Tongue (tissue), 2 donors: ENCODE results near the gene PCDHGA7. TPM values are rescaled to one million over a fixed set of nuclear protein-coding genes. Genes with fewer than 3 reads are reported as not detected.
"Not testable (repeated sequence)": the region's sequence is repeated elsewhere in the genome, so short reads cannot be mapped to it uniquely, and the experiment has no call there.

Experiments used
- DNase-seq: peaks from one replicate; pipeline ENCODE4 v3.0.0-alpha.2; 2015
- total RNA-seq: library from RNA; depleted of rRNA; stranded (reverse); fragments of >200 nt; gene quantifications from one replicate; pipeline ENCODE4 v1.2.3, GENCODE V29; 2014

The PCDHGA7 gene
- total RNA-seq, 1 donor from 2014 or later: 6.3 TPM

GRCh38 chr5:141430332-141431113, 48.0 kb downstream of the PCDHGA7 start, which contains the start of gene PCDHGA12:
PCDHGA12 (plus strand) TSS chr5:141430507; CDS start chr5:141430760, 253 bp downstream.
- DNase-seq: peak; percentile 31

DNA sequence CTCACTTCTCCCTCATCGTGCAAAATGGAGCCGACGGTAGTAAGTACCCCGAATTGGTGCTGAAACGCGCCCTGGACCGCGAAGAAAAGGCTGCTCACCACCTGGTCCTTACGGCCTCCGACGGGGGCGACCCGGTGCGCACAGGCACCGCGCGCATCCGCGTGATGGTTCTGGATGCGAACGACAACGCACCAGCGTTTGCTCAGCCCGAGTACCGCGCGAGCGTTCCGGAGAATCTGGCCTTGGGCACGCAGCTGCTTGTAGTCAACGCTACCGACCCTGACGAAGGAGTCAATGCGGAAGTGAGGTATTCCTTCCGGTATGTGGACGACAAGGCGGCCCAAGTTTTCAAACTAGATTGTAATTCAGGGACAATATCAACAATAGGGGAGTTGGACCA, 48.7 kb downstream of the PCDHGA7 start:
- DNase-seq: no peak

DNA sequence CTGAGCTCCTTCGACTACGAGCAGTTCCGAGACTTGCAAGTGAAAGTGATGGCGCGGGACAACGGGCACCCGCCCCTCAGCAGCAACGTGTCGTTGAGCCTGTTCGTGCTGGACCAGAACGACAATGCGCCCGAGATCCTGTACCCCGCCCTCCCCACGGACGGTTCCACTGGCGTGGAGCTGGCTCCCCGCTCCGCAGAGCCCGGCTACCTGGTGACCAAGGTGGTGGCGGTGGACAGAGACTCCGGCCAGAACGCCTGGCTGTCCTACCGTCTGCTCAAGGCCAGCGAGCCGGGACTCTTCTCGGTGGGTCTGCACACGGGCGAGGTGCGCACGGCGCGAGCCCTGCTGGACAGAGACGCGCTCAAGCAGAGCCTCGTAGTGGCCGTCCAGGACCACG, 49.8 kb downstream of the PCDHGA7 start:
- DNase-seq: not testable (repeated sequence)

DNA sequence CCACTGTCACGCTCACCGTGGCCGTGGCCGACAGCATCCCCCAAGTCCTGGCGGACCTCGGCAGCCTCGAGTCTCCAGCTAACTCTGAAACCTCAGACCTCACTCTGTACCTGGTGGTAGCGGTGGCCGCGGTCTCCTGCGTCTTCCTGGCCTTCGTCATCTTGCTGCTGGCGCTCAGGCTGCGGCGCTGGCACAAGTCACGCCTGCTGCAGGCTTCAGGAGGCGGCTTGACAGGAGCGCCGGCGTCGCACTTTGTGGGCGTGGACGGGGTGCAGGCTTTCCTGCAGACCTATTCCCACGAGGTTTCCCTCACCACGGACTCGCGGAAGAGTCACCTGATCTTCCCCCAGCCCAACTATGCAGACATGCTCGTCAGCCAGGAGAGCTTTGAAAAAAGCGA, 50.2 kb downstream of the PCDHGA7 start:
- DNase-seq: not testable (repeated sequence)

- no peak for DNase-seq
Measured at GRCh38 chr5:141434006-141434405, 51.5 kb downstream of the PCDHGA7 start.

Other genes with a start within 250 kb of the PCDHGA7 start
- 5.6 TPM for gene PCDHB5, start 247.5 kb upstream of the PCDHGA7 start, total RNA-seq
- gene PCDHB6, start 232.7 kb upstream of the PCDHGA7 start, total RNA-seq: 0.82 TPM
- 3.3 TPM for gene PCDHB7, start 210.1 kb upstream of the PCDHGA7 start, total RNA-seq
- gene PCDHB8, start 205.0 kb upstream of the PCDHGA7 start, total RNA-seq: 2.3 TPM
- 4.1 TPM for gene PCDHB16, start 200.4 kb upstream of the PCDHGA7 start, total RNA-seq
- gene PCDHB9, start 195.6 kb upstream of the PCDHGA7 start, total RNA-seq: 1.7 TPM
- 6.1 TPM for gene PCDHB10, start 190.4 kb upstream of the PCDHGA7 start, total RNA-seq
- 5.9 TPM for gene PCDHB11, start 183.1 kb upstream of the PCDHGA7 start, total RNA-seq
- gene PCDHB12, start 174.0 kb upstream of the PCDHGA7 start, total RNA-seq: 4.8 TPM
- gene PCDHB13, start 168.8 kb upstream of the PCDHGA7 start, total RNA-seq: 4.4 TPM
- 7.8 TPM for gene PCDHB14, start 159.4 kb upstream of the PCDHGA7 start, total RNA-seq
- 9.9 TPM for gene PCDHB15, start 137.3 kb upstream of the PCDHGA7 start, total RNA-seq
- not detected for gene SLC25A2, start 78.7 kb upstream of the PCDHGA7 start, total RNA-seq
- 93.2 TPM for gene TAF7, start 62.0 kb upstream of the PCDHGA7 start, total RNA-seq
- 1.8 TPM for gene PCDHGA1, start 52.2 kb upstream of the PCDHGA7 start, total RNA-seq
- gene PCDHGA2, start 44.0 kb upstream of the PCDHGA7 start, total RNA-seq: 3.7 TPM
- 3.9 TPM for gene PCDHGA3, start 38.9 kb upstream of the PCDHGA7 start, total RNA-seq
- gene PCDHGB1, start 32.6 kb upstream of the PCDHGA7 start, total RNA-seq: 3.7 TPM
- gene PCDHGA4, start 27.7 kb upstream of the PCDHGA7 start, total RNA-seq: 3.9 TPM
- 4.2 TPM for gene PCDHGB2, start 22.7 kb upstream of the PCDHGA7 start, total RNA-seq
- gene PCDHGA5, start 18.6 kb upstream of the PCDHGA7 start, total RNA-seq: 6.1 TPM
- 5.7 TPM for gene PCDHGB3, start 12.5 kb upstream of the PCDHGA7 start, total RNA-seq
- 4.8 TPM for gene PCDHGA6, start 8.9 kb upstream of the PCDHGA7 start, total RNA-seq
- 5.9 TPM for gene PCDHGB4, start 5.0 kb downstream of the PCDHGA7 start, total RNA-seq
- gene PCDHGA8, start 9.9 kb downstream of the PCDHGA7 start, total RNA-seq: 3.0 TPM
- gene PCDHGB5, start 15.2 kb downstream of the PCDHGA7 start, total RNA-seq: 11.3 TPM
- gene PCDHGA9, start 20.0 kb downstream of the PCDHGA7 start, total RNA-seq: 12.2 TPM
- 9.3 TPM for gene PCDHGB6, start 25.3 kb downstream of the PCDHGA7 start, total RNA-seq
- 6.1 TPM for gene PCDHGA10, start 30.2 kb downstream of the PCDHGA7 start, total RNA-seq
- 10.3 TPM for gene PCDHGB7, start 34.9 kb downstream of the PCDHGA7 start, total RNA-seq
- gene PCDHGA11, start 38.3 kb downstream of the PCDHGA7 start, total RNA-seq: 7.5 TPM
- 5.1 TPM for gene PCDHGA12, start 47.8 kb downstream of the PCDHGA7 start, total RNA-seq
- gene PCDHGC3, start 93.2 kb downstream of the PCDHGA7 start, total RNA-seq: 104 TPM
- 7.9 TPM for gene PCDHGC4, start 102.3 kb downstream of the PCDHGA7 start, total RNA-seq
- 3.1 TPM for gene PCDHGC5, start 106.3 kb downstream of the PCDHGA7 start, total RNA-seq
- gene DIAPH1, start 236.3 kb downstream of the PCDHGA7 start, total RNA-seq: 33.2 TPM